ENCODE data around the gene XG.

- TF ChIP-seq EZH2 (IDR thresholded peaks at IDR 0.05; ENCODE audit: borderline replicate concordance, low read length) (no peak), CTCF (IDR thresholded peaks at IDR 0.05; ENCODE audit: low read length) (no peak)
These were observed 15.1 kb downstream of the XG start for GRCh38 chrX:2766906-2767305.

Measured in OCI-LY1 (cell line).